Endothelial cell (in vitro differentiated cells): ENCODE data around the gene NKD1. TPM values are rescaled to one million over a fixed set of nuclear protein-coding genes. Genes with fewer than 3 reads are reported as not detected.

Experiments used
- DNase-seq: peaks from one replicate; pipeline ENCODE4 v3.0.0; 2021; ENCODE audit warnings: low spot score
- H3K27ac Mint-ChIP-seq: one replicate; pipeline ENCODE4 v1.8.0; 2021; ENCODE audit warnings: mixed read lengths, inconsistent platforms; ENCODE audit not compliant: unreplicated experiment
- H3K27me3 Mint-ChIP-seq: one replicate; pipeline ENCODE4 v1.8.0; 2021; ENCODE audit warnings: mild to moderate bottlenecking, moderate library complexity, mixed read lengths, inconsistent platforms; ENCODE audit not compliant: unreplicated experiment
- H3K36me3 Mint-ChIP-seq: one replicate; pipeline ENCODE4 v1.8.0; 2021; ENCODE audit warnings: mild to moderate bottlenecking, low read depth, mixed read lengths, inconsistent platforms; ENCODE audit not compliant: unreplicated experiment
- H3K4me1 Mint-ChIP-seq: one replicate; pipeline ENCODE4 v1.8.0; 2021; ENCODE audit warnings: mild to moderate bottlenecking, mixed read lengths, inconsistent platforms; ENCODE audit not compliant: unreplicated experiment
- H3K4me3 Mint-ChIP-seq: one replicate; pipeline ENCODE4 v1.8.0; 2021; ENCODE audit warnings: mild to moderate bottlenecking, mixed read lengths, inconsistent platforms; ENCODE audit not compliant: unreplicated experiment
- H3K9me3 Mint-ChIP-seq: one replicate; pipeline ENCODE4 v1.8.0; 2021; ENCODE audit warnings: mixed read lengths, inconsistent platforms; ENCODE audit not compliant: unreplicated experiment
- total RNA-seq: library from RNA; stranded (reverse); fragmentation: NEBNext Ultra II Directional; extraction: Animal tissue kit (Norgen Biotek cat#: 25700); gene quantifications from one replicate; pipeline ENCODE4 v1.2.1, GENCODE V29; 2021; ENCODE audit not compliant: unreplicated experiment
- TF ChIP-seq, protein P1 (sequence below): fragments of 200-600 bp; sonication (generic); IDR thresholded peaks from one replicate; pipeline ENCODE4 v1.5.0; 2021; ENCODE audit warnings: antibody characterized with exemption; ENCODE audit not compliant: unreplicated experiment

Gene NKD1
- total RNA-seq, 1 donor from 2014 or later, result 2.4 TPM

DNA sequence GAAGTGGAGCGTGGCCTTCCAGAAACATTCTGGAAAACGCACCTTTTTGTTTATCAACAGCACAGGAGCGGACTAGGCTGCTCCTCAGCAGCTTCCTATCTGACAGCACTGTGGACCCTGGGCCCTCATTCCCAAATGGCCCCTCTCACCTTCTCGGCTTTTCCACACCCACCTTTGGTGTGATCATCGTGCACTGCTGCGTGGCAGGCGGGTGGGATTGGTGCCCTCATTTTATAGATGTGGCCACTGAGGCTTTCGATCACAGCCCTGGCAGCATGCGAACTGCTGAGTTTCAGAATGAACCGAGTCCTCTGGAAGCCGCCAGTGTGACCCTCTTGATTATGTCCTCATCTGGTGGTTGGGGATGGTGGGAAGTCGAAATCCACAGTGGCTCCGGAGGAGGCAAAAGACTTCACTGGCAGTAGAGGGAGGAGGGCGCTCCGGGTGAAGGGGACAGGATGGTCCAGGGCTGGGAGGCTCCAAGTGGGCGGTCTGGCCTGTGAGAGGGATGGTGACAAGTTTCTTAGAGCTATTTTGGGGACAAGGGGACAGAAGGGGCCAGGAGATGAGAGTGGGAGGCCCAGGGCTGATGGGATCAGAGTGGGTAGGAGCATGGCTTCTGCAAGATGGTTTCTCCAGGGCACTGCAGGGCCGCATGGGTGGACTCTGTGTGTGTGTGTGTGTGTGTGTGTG is 49.5 kb downstream of the NKD1 start:
- no peak overlapping the region for H3K4me3 Mint-ChIP-seq
- no peak for DNase-seq
- H3K9me3 Mint-ChIP-seq, result no peaks in the 10 kb centered on the region
- H3K27ac Mint-ChIP-seq, result no peak overlapping the region
- no peaks in the 10 kb centered on the region for H3K4me1 Mint-ChIP-seq
- TF ChIP-seq, protein P1, sequence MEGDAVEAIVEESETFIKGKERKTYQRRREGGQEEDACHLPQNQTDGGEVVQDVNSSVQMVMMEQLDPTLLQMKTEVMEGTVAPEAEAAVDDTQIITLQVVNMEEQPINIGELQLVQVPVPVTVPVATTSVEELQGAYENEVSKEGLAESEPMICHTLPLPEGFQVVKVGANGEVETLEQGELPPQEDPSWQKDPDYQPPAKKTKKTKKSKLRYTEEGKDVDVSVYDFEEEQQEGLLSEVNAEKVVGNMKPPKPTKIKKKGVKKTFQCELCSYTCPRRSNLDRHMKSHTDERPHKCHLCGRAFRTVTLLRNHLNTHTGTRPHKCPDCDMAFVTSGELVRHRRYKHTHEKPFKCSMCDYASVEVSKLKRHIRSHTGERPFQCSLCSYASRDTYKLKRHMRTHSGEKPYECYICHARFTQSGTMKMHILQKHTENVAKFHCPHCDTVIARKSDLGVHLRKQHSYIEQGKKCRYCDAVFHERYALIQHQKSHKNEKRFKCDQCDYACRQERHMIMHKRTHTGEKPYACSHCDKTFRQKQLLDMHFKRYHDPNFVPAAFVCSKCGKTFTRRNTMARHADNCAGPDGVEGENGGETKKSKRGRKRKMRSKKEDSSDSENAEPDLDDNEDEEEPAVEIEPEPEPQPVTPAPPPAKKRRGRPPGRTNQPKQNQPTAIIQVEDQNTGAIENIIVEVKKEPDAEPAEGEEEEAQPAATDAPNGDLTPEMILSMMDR, result no peak
- H3K36me3 Mint-ChIP-seq, result no peaks in the 10 kb centered on the region
- peaks cover 10% of the 10 kb centered on the region for H3K27me3 Mint-ChIP-seq

DNA sequence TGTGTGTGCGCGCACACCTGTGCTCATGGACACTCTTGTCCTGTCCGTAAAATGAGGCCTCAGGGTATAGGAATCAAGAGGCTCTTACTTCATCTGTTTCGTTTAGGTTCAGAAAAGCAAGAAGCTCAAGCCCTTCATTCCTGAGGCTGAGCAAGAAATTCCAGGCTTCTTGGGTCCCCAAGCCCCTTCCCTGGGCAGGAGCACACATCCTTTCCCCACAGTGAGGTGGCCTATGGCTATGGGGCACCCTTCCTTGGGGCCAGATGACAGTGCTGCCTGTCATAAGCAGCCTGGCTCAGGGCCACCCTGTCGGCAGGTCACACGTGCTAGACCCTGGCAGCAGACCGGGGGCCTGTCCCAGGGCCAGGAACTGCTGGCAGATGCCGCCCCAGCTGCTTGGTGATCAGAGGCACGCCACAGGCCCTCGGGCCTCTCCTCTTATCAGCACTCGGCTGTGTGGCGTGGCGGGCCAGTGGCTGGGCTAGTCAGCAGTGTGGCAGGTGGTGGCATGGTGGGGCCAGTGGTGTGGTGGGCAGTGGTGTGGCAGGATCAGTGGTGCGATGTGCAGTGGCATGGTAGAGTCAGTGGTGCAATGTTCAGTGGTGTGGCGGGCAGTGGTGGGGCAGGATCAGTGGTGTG is 50.2 kb downstream of the NKD1 start:
- peaks cover 10% of the 10 kb centered on the region for H3K27me3 Mint-ChIP-seq
- no peaks in the 10 kb centered on the region for H3K36me3 Mint-ChIP-seq
- TF ChIP-seq, protein P1, result no peak
- no peaks in the 10 kb centered on the region for H3K9me3 Mint-ChIP-seq
- no peak overlapping the region for H3K27ac Mint-ChIP-seq
- no peak for DNase-seq
- no peak overlapping the region for H3K4me3 Mint-ChIP-seq
- H3K4me1 Mint-ChIP-seq, result peaks cover under 1% of the 10 kb centered on the region

DNA sequence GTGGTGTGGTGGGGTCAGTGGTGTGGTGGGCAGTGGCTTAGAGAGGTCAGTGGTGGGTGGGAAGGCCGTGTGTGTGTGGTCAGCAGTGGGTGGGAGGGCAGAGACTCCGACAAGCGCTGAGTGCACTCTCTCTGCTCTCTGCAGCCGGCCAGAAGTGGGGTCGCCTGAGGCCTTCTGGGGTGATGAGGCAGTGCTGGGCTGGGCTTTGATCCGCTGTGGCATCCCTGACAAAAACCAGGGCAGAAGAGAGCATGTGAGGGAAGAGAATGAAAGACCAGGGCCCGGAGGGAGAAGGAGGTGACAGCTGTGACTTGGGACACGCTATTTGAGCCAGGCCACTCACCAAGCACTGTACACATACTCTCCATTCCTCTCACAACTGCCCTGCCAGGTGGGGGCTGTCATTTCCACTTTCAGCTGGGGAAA is 50.8 kb downstream of the NKD1 start:
- Mint-ChIP-seq H3K27ac (no peak overlapping the region), H3K4me1 (peaks cover 4% of the 10 kb centered on the region), H3K4me3 (no peak overlapping the region), H3K36me3 (no peaks in the 10 kb centered on the region), H3K9me3 (no peaks in the 10 kb centered on the region), H3K27me3 (peaks cover 10% of the 10 kb centered on the region)
- TF ChIP-seq, protein P1, result no peak
- DNase-seq, result no peak

- H3K9me3 Mint-ChIP-seq, result no peaks in the 10 kb centered on the region
- no peaks in the 10 kb centered on the region for H3K36me3 Mint-ChIP-seq
- H3K4me3 Mint-ChIP-seq, result no peak overlapping the region
- peaks cover 8% of the 10 kb centered on the region for H3K27me3 Mint-ChIP-seq
- no peak overlapping the region for H3K27ac Mint-ChIP-seq
- TF ChIP-seq, protein P1, result no peak
- DNase-seq, result no peak
- peaks cover 4% of the 10 kb centered on the region for H3K4me1 Mint-ChIP-seq
Measured at GRCh38 chr16:50599494-50599893, 51.3 kb downstream of the NKD1 start.
